GM13976 (cell line): ENCODE measurements around the gene SF3B2.

Experiments used
- DNase-seq: peaks from one replicate; pipeline ENCODE4 v3.0.0; 2012; ENCODE audit warnings: low spot score
- in situ Hi-C: fragments of 300-500 bp; cut with MboI; formaldehyde crosslinking; loops from one replicate; pipeline ENCODE4 v1.12.0; 2022; ENCODE audit warnings: low sequenced_read_pairs, mixed read lengths, inconsistent platforms; ENCODE audit not compliant: unreplicated experiment
- TF ChIP-seq, protein P1 (sequence below): IDR thresholded peaks from 2 replicates; pipeline ENCODE4 v1.5.1; 2012; ENCODE audit warnings: borderline replicate concordance, mild to moderate bottlenecking; ENCODE audit not compliant: insufficient read depth; ENCODE audit errors: extremely low read depth, missing control alignments, control extremely low read depth

The SF3B2 gene

DNA sequence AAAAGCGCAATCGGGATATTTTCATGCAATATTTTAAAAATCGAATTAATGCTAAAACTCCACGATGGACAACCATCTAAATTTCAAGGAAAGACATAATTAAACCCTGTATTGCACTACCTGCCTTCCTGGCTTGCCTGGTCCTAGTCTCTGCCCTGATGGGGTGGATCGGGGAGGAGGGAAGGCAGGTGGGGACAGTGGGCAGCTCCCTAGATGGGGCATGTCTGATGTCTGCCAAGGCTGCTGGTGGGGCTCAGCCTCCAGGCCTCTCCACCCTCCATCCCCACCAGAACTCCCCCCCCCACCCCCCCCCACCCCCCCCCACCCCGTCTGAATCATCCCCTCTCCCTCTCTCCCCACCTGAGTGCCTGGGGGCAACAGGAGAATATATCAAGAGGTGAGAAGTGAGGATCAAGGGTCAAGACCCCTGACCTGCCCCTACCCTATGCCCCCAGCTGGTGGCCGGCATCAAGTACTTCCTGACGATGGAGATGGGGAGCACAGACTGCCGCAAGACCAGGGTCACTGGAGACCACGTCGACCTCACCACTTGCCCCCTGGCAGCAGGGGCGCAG, 39.7 kb upstream of the SF3B2 start:
- peak; percentile 25 for DNase-seq

DNA sequence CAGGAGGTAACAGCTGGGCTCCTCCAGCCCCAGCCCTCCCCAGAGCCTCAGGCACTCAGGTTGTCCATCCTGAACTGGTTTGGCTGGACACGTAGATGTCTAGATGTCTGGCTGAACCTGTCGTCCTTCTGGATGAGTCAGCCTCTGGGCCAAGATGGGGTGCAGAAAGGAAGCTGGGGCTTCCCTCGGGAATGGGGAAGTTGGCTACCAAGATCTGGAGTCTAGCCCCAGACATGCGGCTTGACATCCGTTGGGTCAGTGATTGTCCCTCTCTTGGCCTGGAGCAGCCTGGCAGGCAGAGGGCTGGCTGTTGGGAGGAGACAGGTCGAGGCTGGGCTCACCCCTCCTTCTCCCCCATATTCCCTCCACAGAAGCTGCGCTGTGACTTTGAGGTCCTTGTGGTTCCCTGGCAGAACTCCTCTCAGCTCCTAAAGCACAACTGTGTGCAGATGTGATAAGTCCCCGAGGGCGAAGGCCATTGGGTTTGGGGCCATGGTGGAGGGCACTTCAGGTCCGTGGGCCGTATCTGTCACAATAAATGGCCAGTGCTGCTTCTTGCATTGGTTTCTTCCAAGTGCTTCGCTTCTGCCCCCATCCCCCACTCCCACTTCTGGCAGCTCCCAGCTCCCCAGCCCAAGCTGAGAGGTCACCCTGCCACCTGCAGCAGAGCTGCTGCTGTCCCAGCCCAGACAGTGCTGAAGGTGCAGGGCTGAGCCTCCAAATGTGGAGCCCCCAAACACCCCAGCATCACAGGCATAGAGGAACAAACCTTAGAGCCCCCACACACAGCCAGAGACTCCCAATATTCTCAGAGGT, 39.0 kb upstream of the SF3B2 start:
- in situ Hi-C loops, result no loop called here
- DNase-seq, result peak; percentile 37
- TF ChIP-seq, protein P1, sequence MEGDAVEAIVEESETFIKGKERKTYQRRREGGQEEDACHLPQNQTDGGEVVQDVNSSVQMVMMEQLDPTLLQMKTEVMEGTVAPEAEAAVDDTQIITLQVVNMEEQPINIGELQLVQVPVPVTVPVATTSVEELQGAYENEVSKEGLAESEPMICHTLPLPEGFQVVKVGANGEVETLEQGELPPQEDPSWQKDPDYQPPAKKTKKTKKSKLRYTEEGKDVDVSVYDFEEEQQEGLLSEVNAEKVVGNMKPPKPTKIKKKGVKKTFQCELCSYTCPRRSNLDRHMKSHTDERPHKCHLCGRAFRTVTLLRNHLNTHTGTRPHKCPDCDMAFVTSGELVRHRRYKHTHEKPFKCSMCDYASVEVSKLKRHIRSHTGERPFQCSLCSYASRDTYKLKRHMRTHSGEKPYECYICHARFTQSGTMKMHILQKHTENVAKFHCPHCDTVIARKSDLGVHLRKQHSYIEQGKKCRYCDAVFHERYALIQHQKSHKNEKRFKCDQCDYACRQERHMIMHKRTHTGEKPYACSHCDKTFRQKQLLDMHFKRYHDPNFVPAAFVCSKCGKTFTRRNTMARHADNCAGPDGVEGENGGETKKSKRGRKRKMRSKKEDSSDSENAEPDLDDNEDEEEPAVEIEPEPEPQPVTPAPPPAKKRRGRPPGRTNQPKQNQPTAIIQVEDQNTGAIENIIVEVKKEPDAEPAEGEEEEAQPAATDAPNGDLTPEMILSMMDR, result no peak

More for the DNA sequence above, 39.7 kb upstream of the SF3B2 start:
- TF ChIP-seq, protein P1, result no peak
- in situ Hi-C loops, result no loop called here

DNA sequence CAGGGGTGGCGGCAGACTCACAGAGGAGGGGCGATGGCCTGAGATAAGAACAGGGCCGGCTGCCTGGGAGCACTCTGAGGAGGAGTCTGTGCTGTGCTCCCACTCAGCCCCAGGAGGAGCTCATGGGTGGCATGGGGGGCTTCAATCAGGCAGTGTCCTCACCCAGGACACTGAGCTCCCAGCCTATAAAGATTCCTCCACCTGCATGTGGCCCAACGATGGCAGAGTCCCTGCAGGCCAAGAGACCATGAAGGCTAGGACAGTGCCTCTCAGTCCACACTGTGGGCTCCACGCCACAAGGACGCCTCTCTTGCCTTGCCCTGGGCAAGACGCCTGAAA, 38.4 kb upstream of the SF3B2 start:
- peak; percentile 20 for DNase-seq
- TF ChIP-seq, protein P1, result no peak
- in situ Hi-C loops, result no loop called here

DNA sequence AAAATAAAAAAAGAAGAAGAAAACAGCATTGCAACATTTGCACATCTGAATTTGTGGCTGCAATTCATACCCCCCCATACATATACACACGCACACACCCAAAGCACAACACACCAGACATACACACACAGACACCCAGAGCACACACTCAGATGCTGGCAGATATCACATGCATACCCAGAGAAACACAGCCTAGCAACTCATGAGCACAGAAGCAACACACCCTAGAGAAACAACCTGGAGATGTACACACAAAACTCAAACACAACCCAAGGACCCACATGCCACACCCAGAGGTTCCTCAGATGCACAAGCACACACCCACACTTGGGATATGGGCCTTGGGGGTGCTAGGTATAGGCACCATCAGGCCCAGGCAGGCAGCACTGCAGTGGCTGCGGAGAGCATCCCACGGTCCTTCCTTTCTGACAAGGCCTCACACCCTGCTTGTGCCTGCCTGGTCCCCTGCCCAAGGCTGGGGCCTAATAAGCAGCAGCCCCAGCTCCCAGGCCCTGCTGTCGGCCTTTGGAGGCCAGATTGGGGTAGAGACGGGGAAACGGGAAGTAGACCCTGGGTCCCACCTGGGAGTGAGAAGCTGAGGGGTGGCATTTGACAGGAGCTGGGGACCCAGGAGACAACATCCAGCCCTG, 37.2 kb upstream of the SF3B2 start:
- in situ Hi-C loops, result no loop called here
- DNase-seq, result no peak

DNA sequence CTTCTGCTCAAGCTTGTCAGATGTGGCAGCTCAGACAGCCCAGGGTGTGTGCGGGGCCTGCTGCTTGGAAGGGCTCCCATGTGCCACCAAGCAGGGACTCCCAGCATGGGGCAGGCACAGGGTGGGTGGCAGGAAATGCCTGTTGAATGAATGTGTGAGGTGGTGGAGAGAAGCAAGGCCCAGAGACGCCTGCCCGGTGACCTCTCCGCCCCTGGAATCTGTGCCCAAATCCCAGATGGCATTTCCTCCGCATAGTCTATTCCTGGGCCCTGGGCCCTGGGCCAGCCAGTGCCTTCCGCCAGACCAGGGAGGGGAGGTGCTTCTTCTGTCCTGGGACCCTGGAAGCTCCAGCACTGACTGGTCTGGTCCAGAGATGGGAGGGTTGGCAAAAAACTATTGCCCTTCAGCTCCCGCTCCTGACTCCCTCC, 36.7 kb upstream of the SF3B2 start:
- in situ Hi-C loops, result no loop called here
- TF ChIP-seq, protein P1, result no peak
- no peak for DNase-seq

More for the DNA sequence above, 37.2 kb upstream of the SF3B2 start:
- TF ChIP-seq, protein P1, result no peak

DNA sequence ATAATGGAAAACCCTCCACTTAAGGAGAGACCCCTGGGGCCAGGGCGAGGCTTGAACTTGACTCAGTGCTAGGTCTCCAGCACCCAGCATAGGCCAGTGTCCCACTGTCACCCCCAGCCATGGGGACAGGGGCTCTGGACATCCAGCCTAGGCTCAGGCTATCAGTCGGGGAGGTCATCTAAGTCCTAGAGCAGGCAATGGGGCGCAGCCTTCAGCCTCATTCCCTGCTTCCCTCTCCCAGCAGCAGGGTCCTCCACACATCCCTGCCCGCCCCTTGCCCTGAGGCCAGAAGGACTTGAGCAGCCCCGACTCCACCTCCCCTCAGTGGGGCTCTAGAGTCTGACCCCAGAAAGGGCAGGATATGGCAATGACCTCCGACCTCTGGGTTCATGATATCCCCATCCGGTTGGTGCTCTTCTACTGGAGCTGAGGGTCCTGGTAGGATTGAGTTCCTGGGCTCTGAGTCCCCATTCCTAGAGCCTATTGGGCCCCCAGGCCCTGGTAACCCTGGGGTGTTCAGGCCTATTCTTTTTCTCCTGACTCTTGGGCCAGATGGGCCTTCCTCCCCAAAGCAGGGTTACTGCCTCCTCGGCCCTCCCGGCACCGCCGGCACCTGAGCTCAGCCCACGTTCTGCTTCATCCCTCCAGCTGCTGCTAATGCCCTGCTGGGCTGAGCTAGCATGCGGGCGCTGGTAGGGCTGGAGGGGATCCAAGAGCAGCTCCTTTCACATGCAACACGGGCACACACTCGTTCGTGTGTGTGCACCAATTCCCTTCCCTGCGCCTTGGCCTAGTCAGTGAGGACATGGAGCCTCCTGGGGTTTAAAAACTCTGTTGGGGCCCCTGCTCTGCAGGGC, 36.0 kb upstream of the SF3B2 start:
- in situ Hi-C loops, result no loop called here
- DNase-seq, result no peak
- TF ChIP-seq, protein P1, result no peak
